Measurements from ENCODE around the gene HNF4A. TPM values are rescaled to one million over a fixed set of nuclear protein-coding genes. Genes with fewer than 3 reads are reported as not detected.
A peak's percentile ranks its signal among the peaks of the same experiment; 100 is the strongest.

HNF4A gene
- total RNA-seq, 1 donor from 2014 or later, result not detected

- Histone ChIP-seq H3K27me3 (no peaks in the 10 kb centered on the region), H3K9me3 (no peaks in the 10 kb centered on the region), H3K36me3 (no peaks in the 10 kb centered on the region), H3K4me1 (no peaks in the 10 kb centered on the region), H3K4me3 (no peak overlapping the region), H3K27ac (no peak overlapping the region)
- no peak for TF ChIP-seq CTCF (IDR thresholded peaks at IDR 0.05)
- no peak for TF ChIP-seq POLR2A (IDR thresholded peaks at IDR 0.05)
- peak in 1 of 2 donors; percentile 40 for TF ChIP-seq POLR2AphosphoS5 (IDR thresholded peaks at IDR 0.05; ENCODE audit: insufficient read depth in 1 of 2, low read depth in 1 of 2)
- intact Hi-C loops (cut with DNase I), result no loop called here
- DNase-seq (ENCODE audit: extremely low spot score in 2 of 2), result no peak
Measured at GRCh38 chr20:44394702-44395460, 39.4 kb downstream of the HNF4A start.

DNA sequence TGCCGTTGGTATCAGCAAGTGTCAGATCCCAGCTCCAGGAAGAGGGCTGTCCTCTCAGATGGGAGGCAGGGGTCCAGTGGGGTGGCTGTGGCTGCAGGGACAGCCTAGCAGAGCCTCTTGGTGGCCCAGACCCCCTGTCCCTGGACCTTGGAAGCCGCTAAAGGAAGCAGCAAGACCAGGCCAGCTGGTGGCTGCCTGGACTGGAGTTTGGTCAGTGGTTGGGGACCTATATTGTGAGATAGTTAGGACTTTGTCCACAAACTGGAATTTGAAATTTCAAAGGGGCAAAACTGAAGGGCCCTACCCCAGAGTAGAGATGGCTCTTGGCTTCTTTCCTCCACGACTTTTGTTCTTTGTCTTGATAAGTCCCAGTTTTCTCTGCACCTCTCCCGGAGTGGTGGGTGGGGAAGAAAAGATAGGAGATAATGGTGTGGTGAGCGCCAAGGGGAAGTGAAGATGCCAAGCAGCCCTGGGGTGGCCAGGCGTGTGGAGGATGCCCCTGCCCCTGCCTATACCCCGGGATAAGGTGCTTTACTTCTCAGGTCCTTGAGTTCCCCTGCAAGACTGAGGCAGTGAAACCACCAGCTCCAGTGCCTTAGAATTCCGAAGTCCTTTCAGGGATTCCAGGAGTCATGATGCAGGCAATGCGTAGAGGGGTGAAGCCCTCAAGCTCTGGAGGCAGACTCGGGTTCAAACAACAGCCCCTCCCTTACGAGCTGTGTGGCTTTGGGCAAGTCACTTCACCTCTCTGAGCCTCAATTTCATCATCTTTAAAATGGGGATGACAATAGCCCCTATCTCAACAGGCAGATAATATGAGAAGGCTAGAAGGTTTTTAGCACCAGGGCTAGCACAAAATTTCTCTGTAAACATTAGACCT is 40.2 kb downstream of the HNF4A start:
- no peak overlapping the region for H3K4me3 ChIP-seq
- no peak for DNase-seq (ENCODE audit: extremely low spot score in 2 of 2)
- H3K4me1 ChIP-seq, result no peaks in the 10 kb centered on the region
- H3K27me3 ChIP-seq, result no peaks in the 10 kb centered on the region
- intact Hi-C loops (cut with DNase I), result no loop called here
- H3K36me3 ChIP-seq, result no peaks in the 10 kb centered on the region
- TF ChIP-seq POLR2A (IDR thresholded peaks at IDR 0.05), result no peak
- TF ChIP-seq POLR2AphosphoS5 (IDR thresholded peaks at IDR 0.05; ENCODE audit: insufficient read depth in 1 of 2, low read depth in 1 of 2), result no peak
- no peak for TF ChIP-seq CTCF (IDR thresholded peaks at IDR 0.05)
- H3K9me3 ChIP-seq, result no peaks in the 10 kb centered on the region
- H3K27ac ChIP-seq, result no peak overlapping the region

GRCh38 chr20:44396369-44397130 is 41.1 kb downstream of the HNF4A start:
- H3K4me3 ChIP-seq, result no peak overlapping the region
- no peak for DNase-seq (ENCODE audit: extremely low spot score in 2 of 2)
- H3K36me3 ChIP-seq, result no peaks in the 10 kb centered on the region
- intact Hi-C loops (cut with DNase I), result no loop called here
- no peaks in the 10 kb centered on the region for H3K9me3 ChIP-seq
- H3K27me3 ChIP-seq, result no peaks in the 10 kb centered on the region
- no peaks in the 10 kb centered on the region for H3K4me1 ChIP-seq
- TF ChIP-seq CTCF (IDR thresholded peaks at IDR 0.05) (no peak), POLR2AphosphoS5 (IDR thresholded peaks at IDR 0.05; ENCODE audit: insufficient read depth in 1 of 2, low read depth in 1 of 2) (no peak), POLR2A (IDR thresholded peaks at IDR 0.05) (no peak)
- H3K27ac ChIP-seq, result no peak overlapping the region

- H3K4me3 ChIP-seq, result no peak overlapping the region
- no peaks in the 10 kb centered on the region for H3K36me3 ChIP-seq
- no peak overlapping the region for H3K27ac ChIP-seq
- no peaks in the 10 kb centered on the region for H3K4me1 ChIP-seq
- no peaks in the 10 kb centered on the region for H3K27me3 ChIP-seq
- DNase-seq (ENCODE audit: extremely low spot score in 2 of 2), result no peak
- TF ChIP-seq POLR2AphosphoS5 (IDR thresholded peaks at IDR 0.05; ENCODE audit: insufficient read depth in 1 of 2, low read depth in 1 of 2), result no peak
- intact Hi-C loops (cut with DNase I), result no loop called here
- H3K9me3 ChIP-seq, result no peaks in the 10 kb centered on the region
Measured at GRCh38 chr20:44398335-44398734, 42.8 kb downstream of the HNF4A start.

DNA sequence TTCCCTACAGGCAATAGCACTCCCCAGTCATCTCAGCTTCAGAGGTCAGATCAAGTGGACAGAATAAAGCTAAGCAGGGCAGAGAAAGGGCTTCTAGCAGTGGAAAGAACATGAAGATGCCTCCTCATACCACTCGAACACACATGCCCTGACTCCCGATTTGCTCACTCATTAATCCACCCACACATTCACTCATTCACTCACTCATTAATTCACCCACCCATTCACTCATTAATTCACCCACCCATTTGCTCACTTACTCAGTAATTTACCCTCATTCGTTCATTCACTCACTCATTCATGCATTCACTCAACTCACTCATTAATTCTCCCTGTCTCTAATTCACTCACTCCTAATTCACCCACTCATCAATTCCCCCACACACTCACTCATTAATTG is 43.9 kb downstream of the HNF4A start:
- intact Hi-C loops (cut with DNase I), result no loop called here
- Histone ChIP-seq H3K27me3 (no peaks in the 10 kb centered on the region), H3K4me1 (no peaks in the 10 kb centered on the region), H3K36me3 (no peaks in the 10 kb centered on the region), H3K27ac (no peak overlapping the region), H3K4me3 (no peak overlapping the region), H3K9me3 (no peaks in the 10 kb centered on the region)
- TF ChIP-seq CTCF (IDR thresholded peaks at IDR 0.05) (no peak), POLR2AphosphoS5 (IDR thresholded peaks at IDR 0.05; ENCODE audit: insufficient read depth in 1 of 2, low read depth in 1 of 2) (no peak), POLR2A (IDR thresholded peaks at IDR 0.05) (no peak)
- DNase-seq (ENCODE audit: extremely low spot score in 2 of 2), result no peak
